BE2C (cell line): ENCODE results near the gene TAF6L.
"Not testable (repeated sequence)": the region's sequence is repeated elsewhere in the genome, so short reads cannot be mapped to it uniquely, and the experiment has no call there.

Source experiments
- DNase-seq: peaks from one replicate; pipeline ENCODE4 v3.0.0-alpha.2; 2020
- H3K27me3 ChIP-seq: fragments of 250-450 bp; sonication (Bioruptor Pico); 2 replicates; pipeline ENCODE4 v1.5.1; 2020; ENCODE audit warnings: mild to moderate bottlenecking
- H3K36me3 ChIP-seq: fragments of 250-450 bp; sonication (Bioruptor Pico); 2 replicates; pipeline ENCODE4 v1.5.1; 2020; ENCODE audit warnings: mild to moderate bottlenecking
- H3K4me1 ChIP-seq: fragments of 250-450 bp; sonication (Bioruptor Pico); 2 replicates; pipeline ENCODE4 v1.5.1; 2020
- H3K4me3 ChIP-seq: 2 replicates; pipeline ENCODE4 v1.5.1; 2011; ENCODE audit warnings: low read depth, low read length
- H3K9me3 ChIP-seq: fragments of 250-450 bp; sonication (Bioruptor Pico); 2 replicates; pipeline ENCODE4 v1.5.1; 2020
- TF ChIP-seq, protein P1 (sequence below): IDR thresholded peaks from 2 replicates; pipeline ENCODE4 v1.5.1; 2012; ENCODE audit warnings: mild to moderate bottlenecking, low read depth, low read length

The TAF6L gene

DNA sequence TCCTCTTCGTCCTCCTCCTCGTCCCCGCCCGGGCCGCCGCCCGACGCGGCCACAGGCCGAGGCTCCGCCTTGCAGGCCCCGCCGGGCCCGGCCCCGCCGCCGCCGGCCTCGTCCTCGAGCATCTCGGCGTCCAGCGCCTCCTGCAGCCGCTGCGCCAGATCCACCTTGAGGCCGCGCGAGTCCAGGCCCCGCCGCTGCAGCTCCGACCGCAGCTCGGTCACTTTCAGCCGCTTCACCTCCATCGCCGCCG lies 44.4 kb upstream of the TAF6L start:
- no peaks in the 10 kb centered on the region for H3K27me3 ChIP-seq
- TF ChIP-seq, protein P1, sequence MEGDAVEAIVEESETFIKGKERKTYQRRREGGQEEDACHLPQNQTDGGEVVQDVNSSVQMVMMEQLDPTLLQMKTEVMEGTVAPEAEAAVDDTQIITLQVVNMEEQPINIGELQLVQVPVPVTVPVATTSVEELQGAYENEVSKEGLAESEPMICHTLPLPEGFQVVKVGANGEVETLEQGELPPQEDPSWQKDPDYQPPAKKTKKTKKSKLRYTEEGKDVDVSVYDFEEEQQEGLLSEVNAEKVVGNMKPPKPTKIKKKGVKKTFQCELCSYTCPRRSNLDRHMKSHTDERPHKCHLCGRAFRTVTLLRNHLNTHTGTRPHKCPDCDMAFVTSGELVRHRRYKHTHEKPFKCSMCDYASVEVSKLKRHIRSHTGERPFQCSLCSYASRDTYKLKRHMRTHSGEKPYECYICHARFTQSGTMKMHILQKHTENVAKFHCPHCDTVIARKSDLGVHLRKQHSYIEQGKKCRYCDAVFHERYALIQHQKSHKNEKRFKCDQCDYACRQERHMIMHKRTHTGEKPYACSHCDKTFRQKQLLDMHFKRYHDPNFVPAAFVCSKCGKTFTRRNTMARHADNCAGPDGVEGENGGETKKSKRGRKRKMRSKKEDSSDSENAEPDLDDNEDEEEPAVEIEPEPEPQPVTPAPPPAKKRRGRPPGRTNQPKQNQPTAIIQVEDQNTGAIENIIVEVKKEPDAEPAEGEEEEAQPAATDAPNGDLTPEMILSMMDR, result no peak
- peak overlapping the region; percentile 91 for H3K4me3 ChIP-seq
- no peaks in the 10 kb centered on the region for H3K4me1 ChIP-seq
- no peaks in the 10 kb centered on the region for H3K9me3 ChIP-seq
- DNase-seq, result no peak
- H3K36me3 ChIP-seq, result peaks cover 28% of the 10 kb centered on the region

DNA sequence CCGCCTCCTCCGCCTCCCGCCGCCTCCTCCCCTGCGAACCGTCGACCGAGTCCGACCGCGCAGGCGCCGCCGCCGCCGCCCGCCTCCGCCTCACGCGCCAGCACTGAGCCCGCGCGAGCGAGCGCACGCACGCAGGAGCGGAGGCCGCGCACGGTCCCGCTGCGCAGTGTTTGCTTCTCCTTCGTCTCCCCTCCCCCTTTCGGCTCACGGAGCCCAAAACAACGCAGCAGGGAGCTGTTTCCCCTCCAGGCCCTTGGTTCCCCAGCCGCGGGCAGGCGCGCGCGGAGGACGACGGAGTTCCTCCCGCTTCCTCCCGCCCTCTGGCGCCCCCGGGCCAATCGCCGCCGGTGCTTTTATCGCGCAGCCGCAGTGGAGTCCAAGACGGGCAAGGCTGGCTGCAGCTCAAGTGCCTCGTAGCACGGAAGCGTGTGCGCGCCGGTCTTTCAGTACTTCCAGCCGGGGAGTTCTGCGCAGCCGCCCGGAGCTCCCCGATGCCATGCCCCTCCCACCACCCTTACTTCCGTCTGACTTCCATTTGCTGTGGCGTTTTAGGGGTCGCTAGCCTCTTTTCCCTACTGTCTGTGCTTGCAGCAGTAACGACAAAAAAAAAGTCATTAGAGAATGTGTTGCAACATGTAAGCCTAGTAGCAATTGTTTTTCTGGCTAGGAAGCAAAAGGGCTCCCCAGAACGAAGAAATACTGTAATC lies 43.9 kb upstream of the TAF6L start, which contains the start of gene HNRNPUL2:
TSS of gene HNRNPUL2 (minus strand) at position 293 of the 707 bp plus-strand sequence. CDS start 301 bp downstream, outside the sequence.
- peak; percentile 92 for DNase-seq
- H3K9me3 ChIP-seq, result no peaks in the 10 kb centered on the region
- H3K27me3 ChIP-seq, result no peaks in the 10 kb centered on the region
- peak within 1 kb of the TSS; percentile 91 for H3K4me3 ChIP-seq
- H3K36me3 ChIP-seq, result peaks cover 23% of the 10 kb centered on the region
- TF ChIP-seq, protein P1, result no peak
- no peaks in the 10 kb centered on the region for H3K4me1 ChIP-seq

DNA sequence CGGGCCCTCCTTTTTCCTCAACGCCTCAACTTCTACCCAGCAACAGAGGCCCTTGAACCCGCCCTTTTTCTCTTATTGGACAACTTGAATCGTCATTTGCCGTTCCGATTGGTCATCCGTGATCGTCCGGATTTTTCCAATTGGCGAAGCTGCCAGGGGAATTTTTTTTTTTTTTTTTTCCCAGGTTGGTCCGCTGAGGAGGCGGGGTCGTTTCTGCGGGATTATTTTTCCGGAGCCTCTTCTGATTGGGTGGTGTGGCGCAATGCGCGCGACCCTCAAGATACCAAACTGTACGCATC lies 43.4 kb upstream of the TAF6L start:
- H3K9me3 ChIP-seq, result no peaks in the 10 kb centered on the region
- peak overlapping the region; percentile 91 for H3K4me3 ChIP-seq
- peak; percentile 81 for DNase-seq
- no peaks in the 10 kb centered on the region for H3K4me1 ChIP-seq
- no peaks in the 10 kb centered on the region for H3K27me3 ChIP-seq
- TF ChIP-seq, protein P1, result no peak
- H3K36me3 ChIP-seq, result peaks cover 18% of the 10 kb centered on the region

DNA sequence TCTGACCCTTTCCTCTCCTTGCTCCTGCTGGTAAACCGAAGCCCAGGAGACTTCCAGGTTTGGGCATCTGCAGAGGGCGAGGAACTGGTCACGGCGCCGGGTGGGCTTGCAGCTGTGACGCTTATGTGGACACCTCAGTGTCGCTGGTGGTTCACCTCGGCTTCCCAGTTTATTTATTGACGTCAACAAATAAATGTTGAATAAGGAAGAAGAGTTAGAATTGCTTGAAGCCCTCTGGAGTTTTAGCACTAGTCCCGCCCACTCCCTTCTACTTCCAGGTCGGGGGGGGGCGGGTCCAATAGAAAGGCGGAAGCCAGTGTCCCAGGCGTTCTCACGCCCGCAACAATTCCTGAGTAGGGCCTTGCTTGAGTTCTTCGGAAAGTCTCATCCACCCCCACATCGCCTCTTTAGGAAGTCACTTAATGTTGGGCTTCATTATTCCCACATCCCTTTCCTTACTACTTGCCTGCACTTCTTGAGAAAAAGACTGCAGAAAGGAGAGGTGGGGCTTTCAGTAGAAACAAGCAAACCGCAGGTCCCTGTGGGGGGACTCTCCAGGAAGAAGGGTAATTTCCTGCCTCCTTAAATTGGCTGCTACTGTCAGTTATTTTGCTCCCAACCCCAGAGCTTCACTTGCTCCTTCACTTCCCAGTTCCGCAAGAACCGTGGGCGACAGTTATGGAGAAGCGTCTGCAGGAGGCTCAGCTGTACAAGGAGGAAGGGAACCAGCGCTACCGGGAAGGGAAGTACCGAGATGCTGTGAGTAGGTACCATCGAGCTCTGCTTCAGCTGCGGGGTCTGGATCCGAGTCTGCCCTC lies 42.8 kb upstream of the TAF6L start, which contains the start of gene TTC9C:
TSS of gene TTC9C (plus strand) at position 316 of the 818 bp plus-strand sequence. CDS start at position 679, 363 bp downstream.
- Histone ChIP-seq H3K27me3 (no peaks in the 10 kb centered on the region), H3K4me3 (peak within 1 kb of the TSS; percentile 91), H3K9me3 (no peaks in the 10 kb centered on the region), H3K4me1 (no peaks in the 10 kb centered on the region), H3K36me3 (peaks cover 16% of the 10 kb centered on the region)
- peak; percentile 78 for DNase-seq
- TF ChIP-seq, protein P1, result no peak

DNA sequence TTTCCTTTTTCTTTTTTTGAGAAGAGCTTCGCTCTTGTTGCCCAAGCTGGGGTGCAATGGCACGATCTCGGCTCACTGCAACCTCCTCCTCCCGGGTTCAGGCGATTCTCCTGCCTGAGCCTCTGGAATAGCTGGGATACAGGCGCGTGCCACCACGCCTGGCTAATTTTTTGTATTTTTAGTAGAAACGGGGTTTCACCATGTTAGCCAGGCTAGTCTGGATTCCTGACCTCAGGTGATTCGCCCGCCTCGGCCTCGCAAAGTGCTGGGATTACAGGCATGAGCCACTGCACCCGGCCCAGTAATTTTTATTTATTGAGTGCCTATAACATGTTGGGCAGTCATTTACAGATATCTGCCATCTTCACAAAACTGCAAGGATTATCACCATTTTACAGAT lies 41.1 kb upstream of the TAF6L start:
- H3K9me3 ChIP-seq, H3K36me3 ChIP-seq, H3K4me1 ChIP-seq, H3K27me3 ChIP-seq, DNase-seq: not testable (repeated sequence)
- peak overlapping the region; percentile 91 for H3K4me3 ChIP-seq

DNA sequence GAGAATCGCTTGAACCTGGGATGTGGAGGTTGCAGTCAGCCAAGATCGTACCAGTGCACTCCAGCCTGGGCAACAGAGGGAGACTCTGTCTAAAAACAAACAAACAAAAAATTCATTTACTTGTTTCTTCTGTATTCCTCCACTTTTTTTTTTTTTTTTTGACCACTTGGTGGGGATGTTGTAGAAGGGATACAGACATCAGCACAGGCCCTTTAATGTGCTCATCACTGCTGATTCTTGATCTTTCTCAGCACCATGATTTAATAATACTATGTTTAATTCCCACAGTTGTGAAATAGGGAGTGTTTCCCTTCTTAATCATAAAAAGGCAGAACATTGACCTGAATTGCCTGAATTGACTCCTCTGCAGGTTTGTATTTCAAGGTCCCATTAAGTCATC lies 38.4 kb upstream of the TAF6L start:
- no peaks in the 10 kb centered on the region for H3K4me1 ChIP-seq
- TF ChIP-seq, protein P1, result peak; percentile 28
- no peaks in the 10 kb centered on the region for H3K27me3 ChIP-seq
- H3K4me3 ChIP-seq, result no peak overlapping the region
- no peaks in the 10 kb centered on the region for H3K9me3 ChIP-seq
- peaks cover 3% of the 10 kb centered on the region; the same call in 1 of the 2 replicates for H3K36me3 ChIP-seq
- DNase-seq, result no peak
